Measurements from ENCODE around the gene SFXN1. TPM values are rescaled to one million over a fixed set of nuclear protein-coding genes. Genes with fewer than 3 reads are reported as not detected.

SFXN1 gene, protein sequence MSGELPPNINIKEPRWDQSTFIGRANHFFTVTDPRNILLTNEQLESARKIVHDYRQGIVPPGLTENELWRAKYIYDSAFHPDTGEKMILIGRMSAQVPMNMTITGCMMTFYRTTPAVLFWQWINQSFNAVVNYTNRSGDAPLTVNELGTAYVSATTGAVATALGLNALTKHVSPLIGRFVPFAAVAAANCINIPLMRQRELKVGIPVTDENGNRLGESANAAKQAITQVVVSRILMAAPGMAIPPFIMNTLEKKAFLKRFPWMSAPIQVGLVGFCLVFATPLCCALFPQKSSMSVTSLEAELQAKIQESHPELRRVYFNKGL
- 175 and 177 TPM in 2 replicates for total RNA-seq

DNA sequence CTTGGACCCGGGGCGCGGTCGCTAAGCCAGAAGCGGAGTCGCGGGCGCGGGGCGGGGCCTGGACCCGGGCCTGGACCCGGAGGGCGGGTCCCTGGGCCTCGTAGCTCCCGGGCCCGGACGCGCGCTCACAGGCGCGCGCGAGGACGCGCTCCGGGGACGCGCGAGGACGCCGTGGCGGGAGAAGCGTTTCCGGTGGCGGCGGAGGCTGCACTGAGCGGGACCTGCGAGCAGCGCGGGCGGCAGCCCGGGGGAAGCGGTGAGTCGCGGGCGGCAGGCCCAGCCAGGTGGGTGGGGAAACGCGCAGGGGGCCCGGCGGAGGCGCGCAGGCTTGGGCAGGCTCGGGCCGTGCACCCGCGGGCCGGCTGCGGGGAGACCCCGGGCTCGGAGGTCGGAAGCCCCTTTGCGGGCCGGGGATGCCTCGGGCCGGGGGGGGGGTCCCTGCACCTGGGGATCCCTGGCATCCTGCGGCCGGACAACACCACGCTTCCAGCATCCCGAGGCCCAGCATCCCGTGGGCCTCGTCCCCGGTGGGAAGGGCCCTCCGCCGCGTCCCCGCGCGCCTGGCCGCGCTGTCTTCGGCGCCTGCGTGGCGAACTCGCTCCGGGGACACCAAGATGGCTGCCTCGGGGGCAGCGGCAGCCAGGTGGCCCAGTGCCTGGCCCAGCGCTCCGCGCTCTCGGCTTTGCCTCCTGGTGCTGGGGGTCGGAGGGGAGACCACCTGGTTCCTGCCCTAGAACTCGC is at the start of gene SFXN1:
Gene SFXN1 (plus strand): TSS at position 177 of the 741 bp plus-strand sequence. CDS start 13,544 bp downstream, outside the sequence.

DNA sequence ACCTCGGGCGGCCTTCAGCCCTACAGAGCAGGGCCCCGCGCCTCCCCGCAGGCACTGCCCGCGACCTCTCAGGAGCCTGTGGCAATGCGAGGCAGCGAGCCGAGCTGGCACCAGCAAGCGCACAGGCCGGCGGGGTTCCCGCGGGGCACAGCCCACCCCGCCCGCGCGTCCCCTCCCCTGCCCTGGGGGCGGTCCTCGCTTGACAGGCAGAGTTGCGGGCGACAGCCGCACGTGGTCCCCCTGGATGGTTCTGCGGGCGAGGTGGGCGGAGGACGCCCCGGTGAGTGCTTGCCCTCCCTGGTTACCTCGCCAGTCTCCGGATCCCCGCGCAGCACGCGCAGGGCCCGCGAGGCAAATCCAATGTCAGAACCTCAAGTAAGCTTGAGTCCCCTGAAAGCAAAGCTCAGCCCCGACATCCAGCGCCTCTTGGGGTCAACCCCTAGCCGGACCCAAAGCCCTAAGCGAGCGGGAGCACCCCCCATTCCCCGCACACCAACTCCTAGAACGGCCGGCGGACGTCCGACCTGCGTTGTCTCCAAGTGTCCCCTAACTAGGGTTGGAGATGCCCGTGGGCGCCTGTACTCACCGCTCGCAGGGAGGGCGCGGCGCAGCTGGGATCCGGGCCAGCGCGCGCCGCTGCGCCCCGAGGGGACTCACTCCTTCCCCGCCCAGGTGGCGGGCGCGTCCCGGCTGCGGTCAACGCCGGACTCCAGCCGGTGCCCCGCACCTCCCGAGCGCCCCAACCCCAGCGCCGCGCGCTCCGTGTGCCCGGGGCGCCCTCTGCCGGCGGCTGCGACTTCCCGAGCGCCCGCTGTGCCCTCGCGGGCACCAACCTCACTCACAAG is 34.1 kb upstream of the SFXN1 start, which contains the start of gene DRD1:
Gene DRD1 (minus strand): TSS at position 123 of the 845 bp plus-strand sequence. CDS start 1,083 bp downstream, outside the sequence.

Other genes starting within 250 kb of the SFXN1 start
- gene DRD1, start 34.4 kb upstream of the SFXN1 start, total RNA-seq = 0.33 and 1.2 TPM in 2 replicates
- gene HRH2, start 179.5 kb downstream of the SFXN1 start, total RNA-seq = 0.39 and 0.73 TPM in 2 replicates